ENCODE measurements around the gene POLR1D. TPM values are rescaled to one million over a fixed set of nuclear protein-coding genes. Genes with fewer than 3 reads are reported as not detected.

The POLR1D gene
- total RNA-seq, 1 donor from 2014 or later, result 75.2 TPM

DNA sequence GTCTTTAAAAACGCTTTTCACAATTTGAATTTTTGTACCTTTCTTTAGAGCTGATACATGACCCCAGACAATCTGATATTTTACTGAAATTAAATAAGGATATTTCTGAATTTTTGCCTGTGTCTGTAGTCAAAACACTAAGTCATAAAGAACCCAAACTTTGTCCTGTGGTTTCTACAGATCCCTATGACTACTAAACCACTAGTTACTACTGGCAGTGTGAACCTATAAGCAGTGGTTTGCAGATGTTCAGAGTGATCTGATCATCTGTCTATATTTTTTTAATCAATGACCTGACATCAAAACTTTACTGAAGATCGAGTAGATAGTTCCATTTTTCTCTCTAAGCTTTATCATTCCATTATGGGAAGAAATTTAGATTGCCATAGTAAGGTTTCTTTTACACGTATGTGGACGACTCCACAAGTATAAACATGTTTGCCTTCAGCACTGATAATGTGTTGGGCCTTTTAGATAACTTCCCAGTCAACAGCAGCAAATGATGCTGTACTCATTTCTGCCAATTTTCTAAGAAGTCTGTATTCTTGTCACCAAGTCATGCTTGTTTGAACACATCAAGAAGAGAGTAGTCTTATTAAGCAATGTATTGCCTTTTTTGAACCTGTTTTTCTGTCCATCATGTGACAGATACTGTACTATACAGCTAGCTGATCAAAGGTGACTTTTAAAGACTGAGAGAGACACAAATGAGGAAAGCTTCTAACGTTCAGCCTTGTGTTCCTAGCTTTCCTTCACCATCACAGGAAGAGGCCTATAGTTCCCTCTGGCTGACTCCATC is 21.8 kb downstream of the POLR1D start:
- Mint-ChIP-seq H3K4me1 (ENCODE audit: low read depth) (peaks cover 32% of the 10 kb centered on the region), H3K27me3 (ENCODE audit: low read depth) (no peaks in the 10 kb centered on the region), H3K27ac (ENCODE audit: unreplicated experiment) (no peak overlapping the region)

DNA sequence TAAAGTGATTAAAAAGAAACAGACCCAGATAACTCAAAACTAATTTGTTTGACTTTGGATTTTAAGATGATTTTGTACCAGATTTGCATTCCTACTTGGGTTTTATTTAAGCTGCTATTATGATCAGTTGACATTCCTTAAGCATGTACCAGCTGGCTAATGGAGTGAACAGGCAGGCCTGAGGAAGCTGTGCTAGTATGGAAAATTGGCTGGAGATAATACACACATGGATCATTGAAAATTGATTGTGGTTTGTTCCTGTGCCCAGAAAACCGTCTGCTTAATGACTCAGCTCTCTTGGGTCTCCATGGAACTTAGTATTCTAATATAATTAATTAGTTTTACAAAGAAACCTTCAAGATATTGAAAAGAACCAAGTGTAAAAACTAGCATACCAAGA is 22.6 kb downstream of the POLR1D start:
- TF ChIP-seq CTCF (IDR thresholded peaks at IDR 0.05), result no peak
- no peak overlapping the region for H3K27ac Mint-ChIP-seq (ENCODE audit: unreplicated experiment)
- no peaks in the 10 kb centered on the region for H3K9me3 Mint-ChIP-seq (ENCODE audit: low read depth)
- peaks cover 6% of the 10 kb centered on the region for H3K36me3 Mint-ChIP-seq (ENCODE audit: low read depth)
- DNase-seq (ENCODE audit: low spot score), result no peak
- peaks cover 24% of the 10 kb centered on the region for H3K4me1 Mint-ChIP-seq (ENCODE audit: low read depth)
- no peaks in the 10 kb centered on the region for H3K27me3 Mint-ChIP-seq (ENCODE audit: low read depth)
- no peak overlapping the region for H3K4me3 Mint-ChIP-seq (ENCODE audit: unreplicated experiment)

More for the DNA sequence above, 21.8 kb downstream of the POLR1D start:
- no peak for DNase-seq (ENCODE audit: low spot score)
- no peak for TF ChIP-seq CTCF (IDR thresholded peaks at IDR 0.05)
- H3K9me3 Mint-ChIP-seq (ENCODE audit: low read depth), result no peaks in the 10 kb centered on the region
- peaks cover 4% of the 10 kb centered on the region for H3K36me3 Mint-ChIP-seq (ENCODE audit: low read depth)
- H3K4me3 Mint-ChIP-seq (ENCODE audit: unreplicated experiment), result no peak overlapping the region

DNA sequence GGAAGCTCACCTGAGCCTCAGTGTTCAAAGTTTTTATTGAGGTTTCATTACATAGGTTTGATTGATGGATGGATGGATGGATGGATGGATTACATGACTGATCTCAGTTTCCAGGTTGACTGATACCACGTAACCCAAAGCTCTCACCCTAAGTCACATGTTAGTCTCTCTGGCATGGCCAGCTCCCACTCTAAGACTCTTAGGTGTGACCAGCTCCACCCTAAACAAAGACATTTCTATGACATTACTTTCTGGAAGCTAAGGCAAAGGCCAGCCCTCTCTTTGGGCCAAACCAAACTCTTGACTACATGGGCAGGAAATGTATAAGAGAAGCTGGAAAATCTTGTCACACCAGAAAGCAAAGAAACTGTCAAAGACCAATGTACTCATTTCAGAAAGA is 28.6 kb downstream of the POLR1D start:
- DNase-seq (ENCODE audit: low spot score), result no peak
- no peak for TF ChIP-seq CTCF (IDR thresholded peaks at IDR 0.05)
- peaks cover 13% of the 10 kb centered on the region for H3K9me3 Mint-ChIP-seq (ENCODE audit: low read depth)
- no peak overlapping the region for H3K27ac Mint-ChIP-seq (ENCODE audit: unreplicated experiment)
- H3K4me3 Mint-ChIP-seq (ENCODE audit: unreplicated experiment), result no peak overlapping the region
- peaks cover 26% of the 10 kb centered on the region for H3K36me3 Mint-ChIP-seq (ENCODE audit: low read depth)
- H3K27me3 Mint-ChIP-seq (ENCODE audit: low read depth), result no peaks in the 10 kb centered on the region
- H3K4me1 Mint-ChIP-seq (ENCODE audit: low read depth), result no peaks in the 10 kb centered on the region

GRCh38 chr13:27654059-27654458 is 32.4 kb downstream of the POLR1D start:
- Mint-ChIP-seq H3K36me3 (ENCODE audit: low read depth) (peaks cover 21% of the 10 kb centered on the region), H3K27ac (ENCODE audit: unreplicated experiment) (no peak overlapping the region), H3K4me3 (ENCODE audit: unreplicated experiment) (no peak overlapping the region), H3K27me3 (ENCODE audit: low read depth) (no peaks in the 10 kb centered on the region), H3K9me3 (ENCODE audit: low read depth) (peaks cover 13% of the 10 kb centered on the region), H3K4me1 (ENCODE audit: low read depth) (peaks cover 16% of the 10 kb centered on the region)
- DNase-seq (ENCODE audit: low spot score), result no peak
- TF ChIP-seq CTCF (IDR thresholded peaks at IDR 0.05), result no peak

DNA sequence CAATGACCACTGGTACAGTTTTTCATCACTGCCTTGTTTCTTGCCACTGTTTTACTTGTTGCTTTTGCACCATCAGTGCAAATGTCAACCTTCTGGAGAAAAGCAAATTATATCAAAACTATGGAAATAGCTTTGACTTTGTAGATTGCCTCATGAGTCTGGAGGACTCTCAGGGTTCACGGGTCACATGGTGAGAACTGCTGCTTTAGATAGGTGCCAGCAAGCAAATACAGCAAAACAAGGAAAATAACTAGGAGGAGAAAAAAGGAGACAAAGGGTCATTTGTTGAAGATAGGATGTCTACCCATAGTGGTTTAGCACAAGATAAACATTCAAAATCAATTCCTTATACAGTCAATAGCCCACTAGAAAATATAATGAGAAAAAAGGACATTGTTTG is 33.1 kb downstream of the POLR1D start:
- H3K27me3 Mint-ChIP-seq (ENCODE audit: low read depth), result no peaks in the 10 kb centered on the region
- peaks cover 22% of the 10 kb centered on the region for H3K4me1 Mint-ChIP-seq (ENCODE audit: low read depth)
- DNase-seq (ENCODE audit: low spot score), result no peak
- peaks cover 9% of the 10 kb centered on the region for H3K9me3 Mint-ChIP-seq (ENCODE audit: low read depth)
- TF ChIP-seq CTCF (IDR thresholded peaks at IDR 0.05), result no peak
- H3K27ac Mint-ChIP-seq (ENCODE audit: unreplicated experiment), result no peak overlapping the region
- H3K4me3 Mint-ChIP-seq (ENCODE audit: unreplicated experiment), result no peak overlapping the region
- H3K36me3 Mint-ChIP-seq (ENCODE audit: low read depth), result peaks cover 16% of the 10 kb centered on the region
